Vagina (tissue), 2 donors: ENCODE results near the gene HELZ.

Experiments used
- POLR2A ChIP-seq, 2 donors: fragments of 450-650 bp; IDR thresholded peaks; one replicate each; pipeline ENCODE4 v1.6.1; 2017; ENCODE audit warnings: antibody characterized with exemption in 2 of 2, mild to moderate bottlenecking in 2 of 2, moderate library complexity in 2 of 2
- POLR2AphosphoS5 ChIP-seq, 2 donors: sonication (generic); formaldehyde crosslinking; IDR thresholded peaks; one replicate each; pipeline ENCODE4 v1.9.0; 2017; ENCODE audit warnings: antibody characterized with exemption in 2 of 2, mild to moderate bottlenecking in 2 of 2, low read depth in 1 of 2; ENCODE audit not compliant: insufficient read depth in 1 of 2
- TF ChIP-seq, protein P1 (sequence below), 3 experiments: fragments of 450-650 bp in 2 of 3; fragments of 200-600 bp in 1 of 3; sonication (generic) in 1 of 3; IDR thresholded peaks; one replicate each; pipeline ENCODE4 v1.5.1; 2017 to 2019; ENCODE audit warnings: antibody characterized with exemption in 3 of 3, mild to moderate bottlenecking in 2 of 3, moderate library complexity in 2 of 3

DNA sequence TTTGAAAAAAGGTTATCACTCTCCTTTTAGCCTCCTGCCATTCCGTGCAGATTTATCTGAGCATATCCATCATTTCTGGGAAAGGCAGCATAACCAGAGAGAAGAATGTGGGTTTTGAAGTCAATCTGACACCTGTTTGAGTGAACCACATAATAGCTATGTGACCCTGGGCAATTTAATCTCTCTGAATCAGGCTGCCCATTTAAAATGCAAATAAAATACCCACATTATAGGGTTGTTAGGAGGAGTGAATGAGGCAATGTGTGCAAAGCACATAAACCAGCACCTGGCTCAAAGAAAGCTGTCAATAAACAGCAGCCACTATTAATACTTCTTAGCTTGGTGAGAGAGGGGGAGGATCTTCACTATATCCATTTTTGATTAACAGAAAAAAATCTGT is 112.6 kb downstream of the HELZ start:
- TF ChIP-seq, protein P1, sequence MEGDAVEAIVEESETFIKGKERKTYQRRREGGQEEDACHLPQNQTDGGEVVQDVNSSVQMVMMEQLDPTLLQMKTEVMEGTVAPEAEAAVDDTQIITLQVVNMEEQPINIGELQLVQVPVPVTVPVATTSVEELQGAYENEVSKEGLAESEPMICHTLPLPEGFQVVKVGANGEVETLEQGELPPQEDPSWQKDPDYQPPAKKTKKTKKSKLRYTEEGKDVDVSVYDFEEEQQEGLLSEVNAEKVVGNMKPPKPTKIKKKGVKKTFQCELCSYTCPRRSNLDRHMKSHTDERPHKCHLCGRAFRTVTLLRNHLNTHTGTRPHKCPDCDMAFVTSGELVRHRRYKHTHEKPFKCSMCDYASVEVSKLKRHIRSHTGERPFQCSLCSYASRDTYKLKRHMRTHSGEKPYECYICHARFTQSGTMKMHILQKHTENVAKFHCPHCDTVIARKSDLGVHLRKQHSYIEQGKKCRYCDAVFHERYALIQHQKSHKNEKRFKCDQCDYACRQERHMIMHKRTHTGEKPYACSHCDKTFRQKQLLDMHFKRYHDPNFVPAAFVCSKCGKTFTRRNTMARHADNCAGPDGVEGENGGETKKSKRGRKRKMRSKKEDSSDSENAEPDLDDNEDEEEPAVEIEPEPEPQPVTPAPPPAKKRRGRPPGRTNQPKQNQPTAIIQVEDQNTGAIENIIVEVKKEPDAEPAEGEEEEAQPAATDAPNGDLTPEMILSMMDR (IDR thresholded peaks at IDR 0.05), result no peak
- TF ChIP-seq POLR2A (IDR thresholded peaks at IDR 0.05) (no peak), POLR2AphosphoS5 (IDR thresholded peaks at IDR 0.05; ENCODE audit: insufficient read depth in 1 of 2, low read depth in 1 of 2) (no peak)
